ENCODE measurements around the gene PRSS8.

PRSS8 gene

GRCh38 chr16:31135535-31136286, at the start of gene PRSS8:
Gene PRSS8 (minus strand): TSS chr16:31135727. CDS start chr16:31135498, 229 bp downstream.
- CTCF ChIA-PET = interaction anchor here (1.2 to 1.3 kb wide), 2 partner anchors 17 to 183 kb away, joined by 3 to 4 read pairs; no protein-coding TSS in a partner anchor
- DNase-seq (ENCODE audit: low read depth, low spot score) = no peak

DNA sequence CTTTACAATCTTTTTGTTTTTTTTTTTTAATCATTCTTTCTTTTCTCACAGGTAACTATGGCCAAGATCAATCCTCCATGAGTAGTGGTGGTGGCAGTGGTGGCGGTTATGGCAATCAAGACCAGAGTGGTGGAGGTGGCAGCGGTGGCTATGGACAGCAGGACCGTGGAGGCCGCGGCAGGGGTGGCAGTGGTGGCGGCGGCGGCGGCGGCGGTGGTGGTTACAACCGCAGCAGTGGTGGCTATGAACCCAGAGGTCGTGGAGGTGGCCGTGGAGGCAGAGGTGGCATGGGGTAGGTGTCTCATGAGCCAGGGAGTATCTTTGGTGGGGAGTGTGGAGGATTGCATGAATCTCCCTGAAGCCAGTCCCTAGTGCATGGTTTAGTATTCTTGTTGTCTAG, 49.4 kb upstream of the PRSS8 start:
- TF ChIP-seq CTCF (IDR thresholded peaks at IDR 0.05; ENCODE audit: insufficient read depth, low read length, missing control alignments) = no peak
- ChIA-PET CTCF (no interaction called here), POLR2A (interaction anchor here (0.7 kb wide), 1 partner anchor 152 kb away, joined by 4 read pairs; the partner anchor contains the start of gene STX4)
- no peak overlapping the region for H3K4me3 ChIP-seq (ENCODE audit: low read depth, low read length)
- no peak for DNase-seq (ENCODE audit: low read depth, low spot score)

More at GRCh38 chr16:31135535-31136286, at the start of gene PRSS8:
- POLR2A ChIA-PET = interaction anchor here (1.1 kb wide), 2 partner anchors 18 to 62 kb away, joined by 3 read pairs; partner anchors contain the start of genes KAT8, ZNF646 and ZNF668
- H3K4me3 ChIP-seq (ENCODE audit: low read depth, low read length) = no peak within 1 kb of the TSS
- TF ChIP-seq CTCF (IDR thresholded peaks at IDR 0.05; ENCODE audit: insufficient read depth, low read length, missing control alignments) = no peak

DNA sequence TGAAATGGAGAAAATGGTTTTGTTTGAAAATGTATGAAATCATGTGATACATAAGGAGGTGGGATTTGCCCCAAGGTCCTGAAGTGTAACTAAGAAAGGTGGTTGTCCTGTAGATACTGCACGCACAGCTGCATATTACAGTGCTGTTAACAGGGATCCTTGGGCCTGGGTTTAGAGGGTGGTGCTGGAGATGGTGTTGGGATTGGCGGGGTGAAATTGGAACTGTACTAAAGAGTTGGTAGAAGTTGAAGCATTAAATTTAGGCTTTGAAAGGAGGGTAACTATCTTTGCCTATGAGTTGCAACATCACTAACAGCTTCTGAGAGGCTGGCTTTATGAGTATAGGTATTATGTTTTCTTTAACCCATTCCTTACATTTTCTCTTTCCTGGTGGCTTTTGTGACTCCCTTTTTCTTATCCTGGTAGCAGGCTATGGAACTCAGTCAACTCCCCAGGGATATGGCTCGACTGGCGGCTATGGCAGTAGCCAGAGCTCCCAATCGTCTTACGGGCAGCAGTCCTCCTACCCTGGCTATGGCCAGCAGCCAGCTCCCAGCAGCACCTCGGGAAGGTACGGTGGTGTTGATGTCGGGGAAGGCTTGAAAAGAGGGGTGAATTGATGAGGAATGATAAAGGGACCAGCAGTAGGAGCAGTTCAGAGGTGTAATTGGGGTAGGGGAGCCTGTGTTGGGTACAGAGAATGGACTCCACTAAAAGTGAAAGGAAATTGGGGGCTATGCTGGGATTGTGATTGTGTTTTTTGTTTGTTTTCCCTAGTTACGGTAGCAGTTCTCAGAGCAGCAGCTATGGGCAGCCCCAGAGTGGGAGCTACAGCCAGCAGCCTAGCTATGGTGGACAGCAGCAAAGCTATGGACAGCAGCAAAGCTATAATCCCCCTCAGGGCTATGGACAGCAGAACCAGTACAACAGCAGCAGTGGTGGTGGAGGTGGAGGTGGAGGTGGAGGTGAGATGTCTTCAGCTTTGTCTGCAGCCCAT, 48.2 kb upstream of the PRSS8 start:
- ChIA-PET CTCF (interaction anchor here (0.9 to 2.6 kb wide), 2 partner anchors 41 to 259 kb away, joined by 4 to 9 read pairs; partner anchors contain the start of gene ZNF843), POLR2A (interaction anchor here (0.6 to 2.3 kb wide), 4 partner anchors 9 to 270 kb away, joined by 3 to 7 read pairs (median 4); partner anchors contain the start of genes PYCARD and STX4)
- H3K4me3 ChIP-seq (ENCODE audit: low read depth, low read length) = 0 out of 2 replicates have a peak overlapping the region, but pooled peaks have one; percentile 6
- no peak for TF ChIP-seq CTCF (IDR thresholded peaks at IDR 0.05; ENCODE audit: insufficient read depth, low read length, missing control alignments)
- no peak for DNase-seq (ENCODE audit: low read depth, low spot score)

GRCh38 chr16:31182391-31182790, 46.9 kb upstream of the PRSS8 start:
- no peak for DNase-seq (ENCODE audit: low read depth, low spot score)
- CTCF ChIA-PET = interaction anchor here (0.9 to 2.6 kb wide), 3 partner anchors 40 to 261 kb away, joined by 4 to 9 read pairs (median 5); no protein-coding TSS in a partner anchor
- POLR2A ChIA-PET = interaction anchor here (0.6 to 2.3 kb wide), 4 partner anchors 20 to 255 kb away, joined by 3 to 7 read pairs (median 3); partner anchors contain the start of gene PYCARD
- no peak for TF ChIP-seq CTCF (IDR thresholded peaks at IDR 0.05; ENCODE audit: insufficient read depth, low read length, missing control alignments)
- H3K4me3 ChIP-seq (ENCODE audit: low read depth, low read length) = peak overlapping the region; percentile 95

GRCh38 chr16:31181102-31181830, 45.7 kb upstream of the PRSS8 start:
- H3K4me3 ChIP-seq (ENCODE audit: low read depth, low read length) = peak overlapping the region; percentile 95
- ChIA-PET CTCF (interaction anchor here (1.3 to 2.6 kb wide), 2 partner anchors 39 kb away, joined by 3 to 9 read pairs; no protein-coding TSS in a partner anchor), POLR2A (interaction anchor here (0.5 to 2.6 kb wide), 25 partner anchors 8 to 532 kb away, joined by 3 to 31 read pairs (median 6); partner anchors contain the start of genes ARMC5, HSD3B7, KAT8 and PYCARD)
- TF ChIP-seq CTCF (IDR thresholded peaks at IDR 0.05; ENCODE audit: insufficient read depth, low read length, missing control alignments) = no peak
- DNase-seq (ENCODE audit: low read depth, low spot score) = no peak

All from AG04449 (cell line).